NCI-H2196 treated with DMSO at 0.1 percent for 48 hours (cell line): Measurements from ENCODE around the gene WNK2.
"Not testable (repeated sequence)": the region's sequence is repeated elsewhere in the genome, so short reads cannot be mapped to it uniquely, and the experiment has no call there.

Source experiments
- DNase-seq: peaks from one replicate; lab custom pipeline; 2025; ENCODE audit not compliant: unreplicated experiment; lab: John Stamatoyannopoulos, UW

The WNK2 gene

GRCh38 chr9:93183663-93184431 lies at the start of gene WNK2:
WNK2 (plus strand) TSS chr9:93184139; CDS start chr9:93184930, 791 bp downstream.
- no peak for DNase-seq

- DNase-seq: no peak
Measured at GRCh38 chr9:93134740-93135444, 49.0 kb upstream of the WNK2 start.

GRCh38 chr9:93136011-93136440 lies 47.9 kb upstream of the WNK2 start:
- DNase-seq: peak; percentile 66

DNA sequence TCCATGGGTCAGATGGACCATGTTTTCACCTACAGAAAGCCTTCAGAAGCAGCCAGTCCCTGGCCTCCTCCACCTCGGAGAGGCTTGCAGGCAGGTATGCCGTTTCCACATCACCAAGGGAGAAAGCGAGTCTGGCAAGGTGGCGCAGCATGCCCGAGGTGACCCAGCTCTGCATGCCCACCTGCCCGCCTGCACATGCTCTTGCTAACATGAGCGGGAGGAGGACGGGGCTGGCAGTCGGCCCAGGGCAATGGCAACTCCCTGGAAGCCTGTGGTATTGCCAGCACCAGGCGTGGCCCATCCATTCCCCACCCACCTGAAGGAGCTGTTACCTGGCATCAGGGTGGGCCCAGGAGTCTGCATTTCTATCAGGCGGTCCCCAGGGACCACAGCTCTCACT lies 46.6 kb upstream of the WNK2 start:
- DNase-seq: no peak

GRCh38 chr9:93138171-93138764 lies 45.7 kb upstream of the WNK2 start:
- no peak for DNase-seq

GRCh38 chr9:93139365-93140182 lies 44.4 kb upstream of the WNK2 start:
- no peak for DNase-seq

DNA sequence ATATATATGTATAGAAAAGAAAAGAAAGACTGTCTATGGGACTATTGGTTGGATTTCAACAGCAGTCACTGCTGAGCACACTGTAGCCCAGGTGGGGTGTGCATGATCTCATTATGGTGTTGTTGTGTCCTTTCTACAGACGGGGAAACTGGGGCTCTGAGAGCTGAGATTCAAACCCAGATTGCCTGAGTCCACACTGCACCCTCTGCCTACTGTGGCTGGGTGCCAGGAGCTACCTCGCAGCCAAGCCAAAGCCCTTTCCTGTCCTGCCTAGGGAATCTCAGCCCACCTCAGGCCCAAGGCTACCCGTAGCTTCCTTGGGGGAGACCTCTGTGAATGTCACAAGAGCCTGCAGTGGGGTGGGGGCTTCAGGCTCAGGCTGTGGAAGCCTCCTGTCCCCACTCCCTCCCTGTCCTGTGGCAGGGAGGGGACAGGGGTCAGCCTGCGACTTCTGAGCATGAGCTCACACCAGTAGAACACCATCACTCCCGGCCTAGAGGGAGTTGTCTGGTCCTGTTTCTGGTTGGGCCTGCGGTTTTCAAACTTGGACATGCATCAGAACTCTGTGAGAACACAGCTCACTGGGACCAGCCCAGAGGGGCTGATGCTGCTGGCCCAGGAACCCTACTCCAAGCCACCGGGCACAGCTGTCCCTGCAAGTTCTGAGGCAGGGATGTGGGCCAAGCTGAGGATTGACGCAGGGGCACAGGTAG lies 42.0 kb upstream of the WNK2 start:
- DNase-seq: no peak

DNA sequence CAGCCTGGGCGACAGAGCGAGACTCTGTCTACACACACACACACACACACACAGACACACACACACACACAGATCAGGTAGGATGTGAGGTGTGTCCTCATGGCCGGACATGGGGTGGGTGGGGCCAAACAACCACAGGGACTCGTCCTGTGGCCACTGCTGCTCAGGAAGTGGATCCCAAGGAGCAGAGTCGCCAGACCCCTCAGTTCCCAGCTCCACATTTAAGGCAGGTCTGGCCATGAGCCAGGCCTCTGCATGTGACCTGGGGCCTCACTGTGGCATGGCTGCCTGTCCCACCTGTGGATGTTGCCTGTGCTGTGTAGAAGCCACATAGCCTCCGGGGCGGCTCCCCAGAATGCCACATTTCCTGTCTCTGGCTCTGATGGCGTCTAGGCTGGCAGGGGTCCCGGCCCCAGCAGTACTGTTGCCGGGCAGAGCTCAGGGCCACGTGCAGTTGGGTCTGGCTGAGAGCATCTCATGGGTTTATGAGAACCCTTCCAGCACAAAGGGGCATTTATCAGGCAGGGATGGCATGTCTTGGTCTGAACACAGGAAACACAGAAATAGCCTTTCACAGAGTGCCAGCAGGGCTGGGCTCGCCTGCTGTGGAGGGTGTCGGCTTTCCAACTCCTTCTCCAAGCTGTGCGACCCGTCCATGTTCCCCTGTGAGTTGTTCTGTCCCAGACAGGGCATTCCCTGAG lies 40.0 kb upstream of the WNK2 start:
- DNase-seq: no peak

DNA sequence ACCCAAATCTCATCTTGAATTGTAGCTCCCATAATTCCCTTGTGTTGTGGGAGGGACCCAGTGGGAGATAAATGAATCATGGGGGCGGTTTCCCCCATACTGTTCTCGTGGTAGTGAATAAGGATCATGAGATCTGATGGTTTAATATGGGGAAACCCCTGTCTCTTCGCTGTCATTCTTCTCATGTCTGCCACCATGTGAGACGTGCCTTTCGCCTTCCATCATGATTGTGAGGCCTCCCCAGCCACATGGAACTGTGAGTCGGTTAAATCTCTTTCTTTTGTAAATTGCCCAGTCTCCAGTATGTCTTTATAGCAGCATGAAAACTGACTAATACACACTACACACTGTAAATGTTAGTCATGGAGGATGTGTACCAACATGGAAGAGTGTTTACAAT lies 37.2 kb upstream of the WNK2 start:
- DNase-seq: not testable (repeated sequence)

GRCh38 chr9:93147632-93148031 lies 36.3 kb upstream of the WNK2 start:
- DNase-seq: no peak

- no peak for DNase-seq
Measured at GRCh38 chr9:93148721-93149120, 35.2 kb upstream of the WNK2 start.

DNA sequence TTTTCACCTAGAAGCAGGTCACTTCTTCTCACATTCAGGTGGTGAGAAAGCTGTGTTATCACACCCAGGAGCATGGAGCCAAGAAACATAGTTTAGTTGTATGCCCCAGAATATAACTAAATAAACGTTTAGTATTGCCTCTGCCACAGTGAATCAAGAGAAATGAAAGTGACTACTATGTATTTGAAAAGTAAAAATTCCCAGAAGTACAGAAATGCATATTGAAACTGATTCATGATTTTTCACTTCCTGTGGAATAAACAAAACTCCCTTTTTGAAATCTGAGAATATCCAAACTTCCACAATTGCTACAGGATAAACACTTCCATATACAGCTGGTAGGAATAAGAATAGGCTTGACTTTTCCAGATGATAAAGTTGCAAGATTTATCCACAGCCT lies 34.6 kb upstream of the WNK2 start:
- no peak for DNase-seq

DNA sequence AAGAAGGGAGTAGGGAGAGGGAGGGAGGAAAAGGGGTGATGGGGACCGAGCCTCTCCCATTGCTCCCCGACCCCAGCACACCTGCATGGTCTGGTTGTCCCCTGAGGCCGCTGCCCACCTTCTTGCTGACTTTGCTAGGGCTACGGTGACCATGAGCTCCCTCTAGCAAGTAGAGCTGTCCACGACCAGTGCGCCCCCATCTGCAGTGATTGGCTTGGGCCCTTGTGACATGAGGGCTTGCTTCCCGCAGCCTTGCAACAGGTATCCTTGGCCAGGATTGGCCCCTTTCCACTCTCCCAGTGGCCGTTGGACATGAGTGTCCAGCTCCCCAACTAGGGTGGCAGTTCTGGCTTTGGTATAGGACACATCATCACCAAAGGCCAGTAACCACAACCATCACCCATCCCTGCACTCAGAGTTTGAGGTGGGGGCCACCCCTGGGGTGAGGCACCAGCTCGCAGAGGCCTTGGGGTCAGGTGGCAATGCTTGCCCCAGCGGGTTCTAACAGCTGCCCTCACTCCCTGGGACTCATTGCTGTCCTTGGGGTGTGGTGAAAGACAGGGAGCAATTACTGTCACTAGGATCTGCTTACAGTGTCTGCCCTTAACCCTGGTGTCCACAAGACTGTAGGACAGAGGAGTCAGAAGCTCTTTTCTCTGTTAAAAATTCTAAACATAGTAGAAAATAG lies 32.7 kb upstream of the WNK2 start:
- no peak for DNase-seq

DNA sequence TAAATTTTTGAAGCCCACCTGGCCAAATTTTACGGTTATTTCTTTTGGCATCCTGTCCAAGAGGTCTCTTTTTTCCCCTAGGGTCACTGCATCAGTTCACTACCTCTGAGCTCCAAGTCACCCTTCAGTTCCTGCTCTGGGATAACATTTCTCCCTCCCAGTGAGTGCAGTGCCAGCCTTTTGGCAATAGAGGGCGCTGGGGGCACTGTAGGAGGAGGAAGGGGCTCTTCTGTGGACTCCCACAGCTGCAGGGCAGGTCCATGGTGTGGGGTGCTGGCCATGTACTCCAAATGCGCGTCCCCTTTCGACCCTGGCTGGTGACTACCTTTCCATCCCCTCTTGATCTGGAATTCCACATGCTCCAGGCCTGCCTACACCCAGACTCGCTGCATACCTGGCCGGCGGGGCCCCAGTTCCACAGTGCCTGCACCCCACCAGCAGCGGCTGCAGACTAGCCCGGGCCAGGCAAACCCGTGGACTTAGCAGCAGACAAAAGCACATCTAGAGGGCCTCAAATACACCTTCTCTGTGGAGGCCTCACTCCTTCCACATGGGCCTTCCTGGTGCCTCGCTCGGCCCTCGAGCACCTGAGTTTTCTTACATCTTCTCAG lies 29.5 kb upstream of the WNK2 start:
- DNase-seq: no peak

DNA sequence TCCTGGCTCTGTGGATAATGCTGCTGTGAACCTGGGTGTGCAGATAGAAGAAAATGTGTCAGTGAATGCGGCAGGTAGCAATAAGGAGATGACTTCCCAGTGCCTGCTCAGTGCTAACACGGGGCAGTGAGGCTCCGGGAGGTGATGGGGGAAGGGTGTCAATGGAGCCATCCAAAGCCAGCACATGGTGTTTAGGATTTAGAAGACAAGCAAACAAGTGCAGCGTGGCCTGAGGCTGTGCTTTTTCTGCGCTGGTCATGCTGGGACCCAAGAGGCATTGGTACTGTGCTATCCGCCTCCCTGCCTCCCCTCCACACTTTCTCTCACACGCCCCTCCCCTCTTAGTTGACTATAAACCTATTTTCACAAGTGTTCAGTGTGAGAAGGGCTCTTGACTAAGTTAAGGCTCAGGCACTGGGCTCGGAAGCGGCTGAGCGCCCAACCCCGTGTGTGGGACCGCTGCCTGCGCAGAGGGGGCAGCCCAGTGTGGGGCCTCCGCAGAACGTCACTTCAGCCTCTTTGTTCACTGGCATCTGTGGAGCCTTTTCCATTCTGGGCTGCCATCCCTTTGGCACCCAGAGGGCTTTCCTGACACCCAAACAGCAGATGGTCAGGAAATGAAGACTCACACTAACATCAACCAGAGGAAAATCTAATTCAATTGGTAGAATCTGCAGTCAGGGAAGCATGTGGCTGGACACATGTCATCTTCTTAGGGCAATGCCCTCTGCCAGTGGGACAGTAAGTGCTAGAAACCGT lies 28.0 kb upstream of the WNK2 start:
- DNase-seq: no peak

GRCh38 chr9:93156475-93157008 lies 27.4 kb upstream of the WNK2 start:
- no peak for DNase-seq

DNA sequence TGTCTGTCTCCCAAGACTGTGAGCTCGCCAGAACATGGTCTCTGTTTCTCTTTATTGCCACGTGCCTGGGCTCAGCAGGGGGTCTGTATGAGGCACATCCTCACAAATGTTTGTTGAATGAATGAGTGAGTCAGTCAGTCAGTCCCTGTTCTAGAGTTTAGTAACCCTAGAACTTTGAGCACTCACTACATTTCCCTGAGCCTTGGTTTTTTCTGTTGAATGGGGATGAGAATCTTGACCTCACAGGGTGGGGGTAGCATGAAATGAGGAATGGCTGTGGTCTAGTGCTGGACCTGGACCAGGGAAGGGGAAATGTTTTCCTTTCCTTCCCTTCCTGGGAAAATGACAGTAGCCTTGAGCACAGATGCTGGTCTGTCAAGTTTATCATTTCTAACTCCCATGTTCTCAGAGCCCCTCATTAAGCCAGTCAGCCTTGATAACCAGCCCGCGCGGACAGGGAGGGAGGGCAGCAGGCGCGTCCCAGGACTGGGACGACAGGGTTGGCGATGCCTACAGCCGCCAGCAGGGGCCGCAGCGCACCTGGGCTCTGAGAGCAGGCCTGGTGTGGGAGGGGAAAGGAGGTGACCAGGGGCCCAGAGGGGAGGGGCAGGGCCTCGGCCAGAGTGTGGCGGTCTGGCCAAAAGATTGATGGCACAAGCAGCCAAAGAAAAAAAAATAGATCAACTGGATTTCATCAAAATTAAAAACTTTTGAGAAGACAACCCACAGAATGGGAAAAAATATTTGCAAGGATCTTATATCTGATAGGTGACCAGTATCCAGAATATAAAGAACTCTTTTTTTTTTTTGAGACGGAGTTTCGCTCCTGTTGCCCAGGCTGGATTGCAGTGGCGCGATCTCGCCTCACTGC lies 24.1 kb upstream of the WNK2 start:
- DNase-seq: peak; percentile 76
